ENCODE data around the gene SLCO1B3.

SLCO1B3 gene

GRCh38 chr12:20885116-20885515, 74.6 kb downstream of the SLCO1B3 start:
- DNase-seq = no peak

GRCh38 chr12:20885552-20885951, 75.0 kb downstream of the SLCO1B3 start:
- no peak for DNase-seq

GRCh38 chr12:20917269-20917668, 106.8 kb downstream of the SLCO1B3 start:
- DNase-seq = no peak

GRCh38 chr12:20917819-20918218, 107.3 kb downstream of the SLCO1B3 start:
- DNase-seq = no peak

GRCh38 chr12:20931894-20932293, 121.4 kb downstream of the SLCO1B3 start:
- DNase-seq = no peak

- DNase-seq = peak; percentile 3
These were observed 136.2 kb downstream of the SLCO1B3 start for GRCh38 chr12:20946732-20947131.

- peak; percentile 7 for DNase-seq
These were observed 139.7 kb downstream of the SLCO1B3 start for GRCh38 chr12:20950248-20950647.

GRCh38 chr12:20963303-20963702, 152.8 kb downstream of the SLCO1B3 start:
- no peak for DNase-seq

GRCh38 chr12:20963762-20964161, 153.3 kb downstream of the SLCO1B3 start:
- DNase-seq = no peak

Measured in inflammatory macrophage treated with lipopolysaccharide for 4 hours (primary cell).